Breast epithelium (tissue), 4 donors: Measurements from ENCODE around the gene C10orf95. TPM values are rescaled to one million over a fixed set of nuclear protein-coding genes. Genes with fewer than 3 reads are reported as not detected.

Experiments used
- DNase-seq, 2 donors: peaks; one replicate each; pipeline ENCODE4 v3.0.0-alpha.2; 2019; ENCODE audit warnings: low spot score in 2 of 2
- H3K27ac ChIP-seq, 2 donors: fragments of 200-600 bp; sonication (generic) in 1 of 2; one replicate each; pipeline ENCODE4 v1.5.1; 2016 to 2019; ENCODE audit warnings: mild to moderate bottlenecking in 1 of 2
- H3K27me3 ChIP-seq, 2 donors: fragments of 200-600 bp; sonication (generic) in 1 of 2; one replicate each; pipeline versions ENCODE4 v1.5.1 to v1.6.0; 2017 to 2019; ENCODE audit warnings: control low read depth in 1 of 2, mild to moderate bottlenecking in 1 of 2
- H3K36me3 ChIP-seq: fragments of 200-600 bp; one replicate; pipeline ENCODE4 v1.5.1; 2019
- H3K4me1 ChIP-seq, 2 donors: fragments of 200-600 bp; sonication (generic); one replicate each; pipeline ENCODE4 v1.5.1; 2016 to 2019; ENCODE audit warnings: control low read depth in 1 of 2
- H3K4me3 ChIP-seq, 3 donors: fragments of 200-600 bp; sonication (generic); 1 replicate in 2 of 3; 2 replicates in 1 of 3; pipeline ENCODE4 v1.5.1; 2016 to 2019; ENCODE audit warnings: mild to moderate bottlenecking in 3 of 3, moderate library complexity in 2 of 3
- H3K9me3 ChIP-seq, 2 donors: fragments of 200-600 bp; sonication (generic) in 1 of 2; one replicate each; pipeline ENCODE4 v1.5.1; 2016 to 2019; ENCODE audit warnings: control low read depth in 1 of 2
- CTCF ChIP-seq, 3 donors: fragments of 450-650 bp; IDR thresholded peaks; one replicate each; pipeline ENCODE4 v1.5.1; 2016 to 2017; ENCODE audit warnings: antibody characterized with exemption in 3 of 3, mild to moderate bottlenecking in 3 of 3, moderate library complexity in 3 of 3
- POLR2A ChIP-seq: fragments of 450-650 bp; IDR thresholded peaks from one replicate; pipeline ENCODE4 v1.6.1; 2016; ENCODE audit warnings: antibody characterized with exemption, mild to moderate bottlenecking, moderate library complexity
- POLR2AphosphoS5 ChIP-seq, 3 donors: sonication (generic); formaldehyde crosslinking; IDR thresholded peaks; one replicate each; pipeline ENCODE4 v1.6.1; 2017; ENCODE audit warnings: antibody characterized with exemption in 3 of 3
- intact Hi-C: fragments of 100-400 bp; cut with DNase I; formaldehyde crosslinking; loops from one replicate; pipeline ENCODE4 v1.15.1; 2023; ENCODE audit warnings: low total_unique reads
- total RNA-seq, 3 donors: library from RNA; depleted of rRNA; stranded (reverse); fragments of >200 nt; gene quantifications; one replicate each; pipeline ENCODE4 v1.1.0, GENCODE V29; 2016

Gene C10orf95
- total RNA-seq, 3 donors from 2014 or later = 0.33 to 0.59 TPM; not detected in 1

GRCh38 chr10:102453502-102453901 is 2.2 kb upstream of the C10orf95 start:
- Histone ChIP-seq H3K27me3 (no peaks in the 10 kb centered on the region), H3K27ac (peak overlapping the region in 1 of 2 donors; percentile 14), H3K4me1 (peaks cover 0 to 5% of the 10 kb centered on the region in 2 donors), H3K36me3 (no peaks in the 10 kb centered on the region), H3K4me3 (no peak overlapping the region), H3K9me3 (no peaks in the 10 kb centered on the region)
- no peak for TF ChIP-seq POLR2AphosphoS5 (IDR thresholded peaks at IDR 0.05)
- TF ChIP-seq POLR2A = no peak
- no peak for TF ChIP-seq CTCF (IDR thresholded peaks at IDR 0.05)
- no peak for DNase-seq
- intact Hi-C loops = no loop called here

- Histone ChIP-seq H3K9me3 (no peaks in the 10 kb centered on the region), H3K27me3 (no peaks in the 10 kb centered on the region), H3K36me3 (no peaks in the 10 kb centered on the region), H3K4me1 (peaks cover 0 to 5% of the 10 kb centered on the region in 2 donors), H3K27ac (peak overlapping the region; percentile 13 to 71), H3K4me3 (no peak overlapping the region)
- DNase-seq = no peak
- TF ChIP-seq CTCF (IDR thresholded peaks at IDR 0.05) (no peak), POLR2A (no peak), POLR2AphosphoS5 (IDR thresholded peaks at IDR 0.05) (no peak)
- intact Hi-C loops = no loop called here
Observed at GRCh38 chr10:102452672-102453340, 1.5 kb upstream of the C10orf95 start.

- Histone ChIP-seq H3K4me3 (peak overlapping the region; percentile 67 to 97 (median 86)), H3K9me3 (no peaks in the 10 kb centered on the region), H3K36me3 (no peaks in the 10 kb centered on the region), H3K27ac (peak overlapping the region; percentile 75 to 95), H3K4me1 (peaks cover 0 to 5% of the 10 kb centered on the region in 2 donors), H3K27me3 (no peaks in the 10 kb centered on the region)
- peak; percentile 64 to 70 for DNase-seq
- TF ChIP-seq CTCF (IDR thresholded peaks at IDR 0.05) (peak in 1 of 3 donors; percentile 7), POLR2A (no peak), POLR2AphosphoS5 (IDR thresholded peaks at IDR 0.05) (peak in 1 of 3 donors; percentile 16)
- intact Hi-C loops = no loop called here
Observed at GRCh38 chr10:102450374-102451104, 804 bp downstream of the C10orf95 start.

GRCh38 chr10:102450124-102450373 is 1.3 kb downstream of the C10orf95 start:
- Histone ChIP-seq H3K4me3 (peak overlapping the region; percentile 67 to 97 (median 86)), H3K9me3 (no peaks in the 10 kb centered on the region), H3K27ac (peak overlapping the region; percentile 75 to 95), H3K4me1 (peaks cover 0 to 5% of the 10 kb centered on the region in 2 donors), H3K27me3 (no peaks in the 10 kb centered on the region), H3K36me3 (no peaks in the 10 kb centered on the region)
- TF ChIP-seq CTCF (IDR thresholded peaks at IDR 0.05) (no peak), POLR2AphosphoS5 (IDR thresholded peaks at IDR 0.05) (no peak), POLR2A (no peak)
- no peak for DNase-seq
- intact Hi-C loops = no loop called here
